Vagina (tissue), 2 donors: ENCODE data around the gene LPP. TPM values are rescaled to one million over a fixed set of nuclear protein-coding genes. Genes with fewer than 3 reads are reported as not detected.

Experiments
- DNase-seq, 2 donors: peaks; one replicate each; pipeline ENCODE4 v3.0.0-alpha.2; 2017; ENCODE audit errors: extremely low spot score in 2 of 2
- H3K27ac ChIP-seq: fragments of 200-600 bp; sonication (generic); one replicate; pipeline ENCODE4 v1.5.1; 2019
- H3K27me3 ChIP-seq: fragments of 200-600 bp; sonication (generic); one replicate; pipeline ENCODE4 v1.5.1; 2019
- H3K36me3 ChIP-seq, 2 donors: fragments of 200-600 bp; sonication (generic); one replicate each; pipeline ENCODE4 v1.5.1; 2017 to 2019
- H3K4me1 ChIP-seq: fragments of 200-600 bp; sonication (generic); one replicate; pipeline ENCODE4 v1.5.1; 2019
- H3K4me3 ChIP-seq, 2 donors: fragments of 200-600 bp; sonication (generic); 1 replicate in 1 of 2; 2 replicates in 1 of 2; pipeline ENCODE4 v1.5.1; 2016 to 2019
- H3K9me3 ChIP-seq: fragments of 200-600 bp; sonication (generic); one replicate; pipeline ENCODE4 v1.5.1; 2019
- CTCF ChIP-seq, 3 experiments: fragments of 450-650 bp in 2 of 3; fragments of 200-600 bp in 1 of 3; sonication (generic) in 1 of 3; IDR thresholded peaks; one replicate each; pipeline ENCODE4 v1.5.1; 2017 to 2019; ENCODE audit warnings: antibody characterized with exemption in 3 of 3, mild to moderate bottlenecking in 2 of 3, moderate library complexity in 2 of 3
- POLR2A ChIP-seq, 2 donors: fragments of 450-650 bp; IDR thresholded peaks; one replicate each; pipeline ENCODE4 v1.6.1; 2017; ENCODE audit warnings: antibody characterized with exemption in 2 of 2, mild to moderate bottlenecking in 2 of 2, moderate library complexity in 2 of 2
- POLR2AphosphoS5 ChIP-seq, 2 donors: sonication (generic); formaldehyde crosslinking; IDR thresholded peaks; one replicate each; pipeline ENCODE4 v1.9.0; 2017; ENCODE audit warnings: antibody characterized with exemption in 2 of 2, mild to moderate bottlenecking in 2 of 2, low read depth in 1 of 2; ENCODE audit not compliant: insufficient read depth in 1 of 2
- intact Hi-C: fragments of 100-400 bp; cut with DNase I; formaldehyde crosslinking; loops from one replicate; pipeline ENCODE4 v1.15.1; 2023
- total RNA-seq: library from RNA; depleted of rRNA; stranded (reverse); fragments of >200 nt; gene quantifications from one replicate; pipeline ENCODE4 v1.2.3, GENCODE V29; 2016

LPP gene
- total RNA-seq, 1 donor from 2014 or later: 248 TPM

- Histone ChIP-seq H3K27me3 (no peaks in the 10 kb centered on the region), H3K27ac (peak overlapping the region; percentile 69), H3K4me3 (peak overlapping the region in 1 of 2 donors; percentile 7), H3K36me3 (no peaks in the 10 kb centered on the region), H3K9me3 (no peaks in the 10 kb centered on the region), H3K4me1 (peaks cover 50% of the 10 kb centered on the region)
- intact Hi-C loops: loop anchor here (10.0 kb wide), 1 partner anchor 47 kb away; no protein-coding TSS in a partner anchor
- no peak for TF ChIP-seq POLR2AphosphoS5 (IDR thresholded peaks at IDR 0.05; ENCODE audit: insufficient read depth in 1 of 2, low read depth in 1 of 2)
- no peak for TF ChIP-seq CTCF (IDR thresholded peaks at IDR 0.05)
- no peak for TF ChIP-seq POLR2A (IDR thresholded peaks at IDR 0.05)
- no peak for DNase-seq
Observed at GRCh38 chr3:188217726-188218125, 63.8 kb downstream of the LPP start.

- Histone ChIP-seq H3K4me3 (no peak overlapping the region), H3K27ac (peak overlapping the region; percentile 69), H3K27me3 (no peaks in the 10 kb centered on the region), H3K9me3 (no peaks in the 10 kb centered on the region), H3K4me1 (peaks cover 56% of the 10 kb centered on the region), H3K36me3 (no peaks in the 10 kb centered on the region)
- intact Hi-C loops: loop anchor here (10.0 kb wide), 1 partner anchor 46 kb away; no protein-coding TSS in a partner anchor
- DNase-seq: no peak
- no peak for TF ChIP-seq POLR2A (IDR thresholded peaks at IDR 0.05)
- no peak for TF ChIP-seq CTCF (IDR thresholded peaks at IDR 0.05)
Observed at GRCh38 chr3:188218603-188219002, 64.6 kb downstream of the LPP start.

GRCh38 chr3:188219147-188219546 is 65.2 kb downstream of the LPP start:
- TF ChIP-seq POLR2AphosphoS5 (IDR thresholded peaks at IDR 0.05; ENCODE audit: insufficient read depth in 1 of 2, low read depth in 1 of 2) (no peak), POLR2A (IDR thresholded peaks at IDR 0.05) (no peak), CTCF (IDR thresholded peaks at IDR 0.05) (no peak)
- H3K4me3 ChIP-seq: no peak overlapping the region
- H3K27ac ChIP-seq: no peak overlapping the region
- DNase-seq: no peak
- intact Hi-C loops: loop anchor here (10.0 kb wide), 1 partner anchor 46 kb away; no protein-coding TSS in a partner anchor
- H3K9me3 ChIP-seq: no peaks in the 10 kb centered on the region
- H3K4me1 ChIP-seq: peaks cover 58% of the 10 kb centered on the region
- H3K27me3 ChIP-seq: no peaks in the 10 kb centered on the region
- no peaks in the 10 kb centered on the region for H3K36me3 ChIP-seq

GRCh38 chr3:188220097-188220788 is 66.3 kb downstream of the LPP start:
- Histone ChIP-seq H3K4me3 (no peak overlapping the region), H3K27ac (peak overlapping the region; percentile 40), H3K4me1 (peaks cover 58% of the 10 kb centered on the region), H3K9me3 (no peaks in the 10 kb centered on the region), H3K27me3 (no peaks in the 10 kb centered on the region), H3K36me3 (no peaks in the 10 kb centered on the region)
- DNase-seq: no peak
- intact Hi-C loops: loop anchor here (10.0 kb wide), 1 partner anchor 475 kb away; the partner anchor contains the start of gene BCL6
- no peak for TF ChIP-seq POLR2A (IDR thresholded peaks at IDR 0.05)

GRCh38 chr3:188220988-188221818 is 67.2 kb downstream of the LPP start:
- H3K27me3 ChIP-seq: no peaks in the 10 kb centered on the region
- TF ChIP-seq POLR2AphosphoS5 (IDR thresholded peaks at IDR 0.05; ENCODE audit: insufficient read depth in 1 of 2, low read depth in 1 of 2) (peak; percentile 43 to 63), POLR2A (IDR thresholded peaks at IDR 0.05) (no peak)
- peak overlapping the region; percentile 38 for H3K27ac ChIP-seq
- no peaks in the 10 kb centered on the region for H3K9me3 ChIP-seq
- H3K36me3 ChIP-seq: no peaks in the 10 kb centered on the region
- no peak overlapping the region for H3K4me3 ChIP-seq
- peaks cover 58% of the 10 kb centered on the region for H3K4me1 ChIP-seq
- intact Hi-C loops: loop anchor here (10.0 kb wide), 1 partner anchor 476 kb away; the partner anchor contains the start of gene BCL6
- DNase-seq: no peak
